Stimulated activated CD4-positive, alpha-beta T cell treated with anti-CD3 and anti-CD28 coated beads, Interleukin-2, amount 100 ng/mL, for 4 hours (primary cell): Measurements from ENCODE around the gene SEC23A.
"Not testable (repeated sequence)": the region's sequence is repeated elsewhere in the genome, so short reads cannot be mapped to it uniquely, and the experiment has no call there.

Source experiments
- DNase-seq: peaks from one replicate; pipeline ENCODE4 v3.0.0-alpha.2; 2020; ENCODE audit warnings: low read depth

Gene SEC23A

GRCh38 chr14:39029789-39030188 is 73.2 kb downstream of the SEC23A start:
- DNase-seq: no peak

GRCh38 chr14:39028620-39029019 is 74.4 kb downstream of the SEC23A start:
- DNase-seq: no peak

- no peak for DNase-seq
These were observed 77.0 kb downstream of the SEC23A start for GRCh38 chr14:39025810-39026627.

- DNase-seq: no peak
These were observed 77.7 kb downstream of the SEC23A start for GRCh38 chr14:39025250-39025809.

GRCh38 chr14:39023939-39024871 is 78.8 kb downstream of the SEC23A start:
- no peak for DNase-seq

- DNase-seq: not testable (repeated sequence)
These were observed 85.7 kb downstream of the SEC23A start for GRCh38 chr14:39017096-39018016.

GRCh38 chr14:39016733-39017095 is 86.3 kb downstream of the SEC23A start:
- DNase-seq: no peak

- no peak for DNase-seq
These were observed 87.0 kb downstream of the SEC23A start for GRCh38 chr14:39015964-39016577.

- DNase-seq: no peak
These were observed 87.6 kb downstream of the SEC23A start for GRCh38 chr14:39015360-39015961.

- DNase-seq: no peak
These were observed 88.6 kb downstream of the SEC23A start for GRCh38 chr14:39014460-39014859.

- DNase-seq: not testable (repeated sequence)
These were observed 94.1 kb downstream of the SEC23A start for GRCh38 chr14:39008965-39009364.

- no peak for DNase-seq
These were observed 96.2 kb downstream of the SEC23A start for GRCh38 chr14:39006721-39007410.

- no peak for DNase-seq
These were observed 97.8 kb downstream of the SEC23A start for GRCh38 chr14:39005044-39005880.

- DNase-seq: no peak
These were observed 103.1 kb downstream of the SEC23A start for GRCh38 chr14:38999949-39000348.

- no peak for DNase-seq
These were observed 108.3 kb downstream of the SEC23A start for GRCh38 chr14:38994731-38995130.

- DNase-seq: no peak
These were observed 109.1 kb downstream of the SEC23A start for GRCh38 chr14:38993981-38994380.

- DNase-seq: no peak
These were observed 110.8 kb downstream of the SEC23A start for GRCh38 chr14:38992067-38992844.

- no peak for DNase-seq
These were observed 111.7 kb downstream of the SEC23A start for GRCh38 chr14:38991299-38991698.
